Measurements from ENCODE around the gene TIAM1. TPM values are rescaled to one million over a fixed set of nuclear protein-coding genes. Genes with fewer than 3 reads are reported as not detected.
"Not testable (repeated sequence)": the region's sequence is repeated elsewhere in the genome, so short reads cannot be mapped to it uniquely, and the experiment has no call there.

TIAM1 gene
- total RNA-seq, 1 donor from 2014 or later = 94.2 TPM

DNA sequence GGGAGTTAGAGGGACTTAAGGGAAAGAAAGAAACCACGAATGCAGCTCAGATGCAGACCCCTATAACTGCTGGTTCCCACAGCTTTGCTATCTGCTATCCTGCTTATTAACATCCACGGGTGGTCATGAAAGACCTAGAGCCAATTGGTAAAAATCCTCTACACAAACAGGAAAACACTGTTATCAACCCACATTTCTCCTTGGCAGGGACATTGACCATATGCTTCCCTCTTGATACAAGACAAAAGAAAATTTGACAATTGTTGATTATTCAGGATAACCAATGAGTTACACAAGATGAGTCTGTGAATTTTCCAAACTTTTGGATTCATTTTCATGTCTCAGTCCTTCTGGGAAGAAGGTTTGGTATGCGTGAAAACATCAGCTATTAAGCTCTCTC is 90.4 kb downstream of the TIAM1 start:
- no peak for DNase-seq (ENCODE audit: low spot score)

GRCh38 chr21:31252611-31253010 is 91.5 kb downstream of the TIAM1 start:
- DNase-seq (ENCODE audit: low spot score) = no peak

DNA sequence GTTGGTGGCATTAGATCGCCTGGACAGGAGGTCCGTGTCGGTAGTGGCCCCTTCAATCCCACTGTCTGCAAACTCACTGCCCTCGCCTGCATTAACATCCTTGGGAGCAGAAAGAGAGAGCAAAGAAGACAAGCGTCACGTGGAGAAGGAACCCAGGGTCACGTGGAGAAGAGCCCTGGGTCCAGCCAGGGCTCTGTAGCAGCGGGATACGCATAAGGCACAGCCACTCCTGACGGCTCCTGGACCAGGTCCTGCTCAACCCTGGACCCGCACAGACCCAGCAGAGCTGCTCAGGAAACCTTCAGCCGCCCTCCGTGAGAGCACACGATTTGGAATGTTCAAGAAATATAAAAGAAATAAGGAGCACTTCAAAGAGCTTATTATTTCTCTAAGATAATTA is 92.0 kb downstream of the TIAM1 start:
- DNase-seq (ENCODE audit: low spot score) = no peak

GRCh38 chr21:31251686-31252085 is 92.4 kb downstream of the TIAM1 start:
- no peak for DNase-seq (ENCODE audit: low spot score)

GRCh38 chr21:31248598-31248997 is 95.5 kb downstream of the TIAM1 start:
- no peak for DNase-seq (ENCODE audit: low spot score)

GRCh38 chr21:31243611-31244010 is 100.5 kb downstream of the TIAM1 start:
- DNase-seq (ENCODE audit: low spot score) = no peak

DNA sequence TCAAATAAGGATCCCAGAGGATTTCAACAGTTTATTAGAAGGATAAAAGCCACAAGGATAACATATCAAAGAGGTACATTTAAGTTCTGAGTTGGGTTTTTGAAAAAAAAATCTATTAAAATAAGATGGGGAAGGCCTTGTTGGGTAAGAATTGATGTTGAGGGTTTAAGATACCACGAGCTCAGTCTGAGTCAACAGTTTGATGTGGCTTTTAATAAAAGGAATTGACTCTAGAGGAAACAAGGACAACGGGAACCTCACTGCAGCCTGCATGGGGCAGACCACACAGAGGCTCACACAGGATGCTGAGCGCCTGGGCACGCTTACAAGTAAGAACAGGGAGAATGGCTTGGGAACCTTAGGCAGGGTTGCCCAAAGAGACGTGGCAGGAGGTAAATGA is 107.5 kb downstream of the TIAM1 start:
- DNase-seq (ENCODE audit: low spot score) = no peak

DNA sequence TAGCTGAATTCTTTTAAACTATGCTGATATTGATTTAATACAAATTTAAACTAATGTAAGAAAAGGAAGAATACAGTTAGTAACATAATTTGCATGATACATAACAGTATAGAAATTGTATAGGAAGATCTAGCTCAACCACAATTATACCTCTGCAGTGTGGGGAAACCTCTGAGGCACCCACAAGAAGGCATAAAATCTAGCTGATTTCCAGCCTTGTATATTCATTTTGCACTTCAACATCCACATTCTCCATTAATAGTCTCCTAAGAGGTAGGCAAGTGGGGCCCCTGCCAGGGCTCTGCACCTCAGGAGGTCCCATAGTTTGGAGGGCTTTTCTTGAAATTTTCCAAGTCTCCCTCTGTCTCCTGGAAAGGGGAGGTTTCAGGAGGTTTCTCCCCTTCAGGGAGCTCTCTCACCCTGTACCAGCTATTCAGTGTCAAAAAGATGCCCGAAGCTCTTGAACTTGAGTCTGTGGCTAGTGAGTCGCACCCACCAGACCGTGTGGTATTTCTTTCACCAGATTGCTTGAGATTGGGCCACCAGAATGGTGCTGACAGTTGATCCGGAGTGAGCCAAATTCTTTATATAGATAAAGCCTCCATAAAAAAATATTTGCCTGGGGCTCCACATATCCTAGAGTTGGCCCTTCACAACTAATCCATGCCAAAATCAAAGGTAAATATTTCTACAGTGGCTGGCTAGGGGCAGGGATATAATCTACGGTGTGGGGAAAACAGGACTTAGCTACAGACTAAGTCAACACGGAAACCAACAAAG is 108.2 kb downstream of the TIAM1 start:
- no peak for DNase-seq (ENCODE audit: low spot score)

DNA sequence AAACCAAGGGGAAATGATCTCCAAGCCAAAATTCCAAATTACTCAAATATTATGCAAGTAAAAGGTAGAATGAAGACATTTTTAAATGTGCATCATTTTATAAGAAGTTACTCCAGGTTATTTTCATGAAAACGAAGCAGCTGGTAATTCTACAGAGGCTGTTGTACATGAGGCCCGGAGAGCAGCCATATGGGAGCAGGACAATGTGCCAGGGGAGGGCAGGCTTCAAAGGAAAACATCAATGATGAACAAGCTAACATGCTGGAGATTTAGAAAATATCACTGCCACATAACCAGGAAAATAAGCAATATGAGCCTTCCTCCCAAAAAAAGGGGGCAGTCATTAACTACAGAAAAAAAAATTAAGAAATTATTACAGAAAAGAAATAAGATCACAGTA is 109.1 kb downstream of the TIAM1 start:
- DNase-seq (ENCODE audit: low spot score) = no peak

DNA sequence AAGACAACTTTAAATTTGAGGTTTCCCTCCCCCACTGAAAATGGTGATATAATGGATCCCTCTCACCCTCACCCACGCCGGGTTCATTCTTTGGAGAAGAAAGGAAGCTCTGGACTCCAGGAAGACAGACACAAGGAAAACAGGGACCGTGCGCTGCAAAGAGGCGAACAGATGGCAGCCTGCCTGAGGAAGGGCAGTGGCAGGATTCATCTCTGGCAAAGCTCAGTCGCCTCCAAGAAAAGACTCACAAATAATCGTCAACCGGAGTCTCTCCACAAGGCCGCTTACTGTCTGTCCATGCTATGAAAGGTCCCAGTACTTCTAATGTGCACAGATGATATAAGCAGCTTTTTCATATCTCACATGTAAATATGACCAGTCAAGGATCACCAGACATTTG is 110.3 kb downstream of the TIAM1 start:
- no peak for DNase-seq (ENCODE audit: low spot score)

- no peak for DNase-seq (ENCODE audit: low spot score)
Observed at GRCh38 chr21:31232344-31232743, 111.7 kb downstream of the TIAM1 start.

DNA sequence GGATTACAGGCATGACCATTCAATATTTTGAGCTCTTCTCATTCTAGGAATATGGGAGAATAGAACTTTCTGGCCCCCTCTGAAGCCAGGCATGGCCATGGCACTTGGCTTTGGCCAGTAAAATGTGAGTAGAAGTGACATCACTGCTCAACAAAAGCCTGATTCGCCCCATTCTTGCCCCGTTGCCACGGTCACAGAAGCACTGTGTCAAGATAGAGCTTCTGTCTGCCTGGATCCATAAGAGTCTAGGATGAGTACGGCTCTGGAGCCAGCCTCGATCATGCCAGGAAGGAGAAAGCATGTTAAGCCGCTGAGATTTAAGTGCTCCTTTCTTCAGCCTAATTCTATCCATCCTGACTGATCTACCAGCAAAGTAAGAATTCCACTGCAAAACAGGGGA is 113.1 kb downstream of the TIAM1 start:
- DNase-seq (ENCODE audit: low spot score) = no peak

GRCh38 chr21:31228723-31229122 is 115.3 kb downstream of the TIAM1 start:
- DNase-seq (ENCODE audit: low spot score) = not testable (repeated sequence)

DNA sequence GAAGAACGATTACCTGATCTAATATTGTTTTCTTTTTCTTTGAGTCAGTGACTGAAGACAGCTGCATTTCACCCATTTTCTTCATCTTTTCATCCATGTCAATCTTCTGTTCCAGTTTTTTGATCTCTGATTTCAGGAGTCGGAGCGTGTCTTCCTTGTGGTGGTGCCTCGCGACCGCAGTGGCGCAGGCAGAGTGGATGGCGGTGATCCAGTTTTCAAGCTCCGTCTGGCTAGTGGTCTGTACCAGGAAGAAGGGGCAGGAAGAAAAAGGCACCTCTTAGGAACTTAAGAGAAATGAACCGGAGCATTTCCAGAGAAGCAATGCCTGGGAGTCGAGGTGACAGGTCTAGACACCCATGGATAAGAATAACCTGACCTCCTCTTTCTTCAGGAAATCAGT is 118.3 kb downstream of the TIAM1 start:
- DNase-seq (ENCODE audit: low spot score) = no peak

GRCh38 chr21:31222142-31222541 is 121.9 kb downstream of the TIAM1 start:
- DNase-seq (ENCODE audit: low spot score) = no peak

DNA sequence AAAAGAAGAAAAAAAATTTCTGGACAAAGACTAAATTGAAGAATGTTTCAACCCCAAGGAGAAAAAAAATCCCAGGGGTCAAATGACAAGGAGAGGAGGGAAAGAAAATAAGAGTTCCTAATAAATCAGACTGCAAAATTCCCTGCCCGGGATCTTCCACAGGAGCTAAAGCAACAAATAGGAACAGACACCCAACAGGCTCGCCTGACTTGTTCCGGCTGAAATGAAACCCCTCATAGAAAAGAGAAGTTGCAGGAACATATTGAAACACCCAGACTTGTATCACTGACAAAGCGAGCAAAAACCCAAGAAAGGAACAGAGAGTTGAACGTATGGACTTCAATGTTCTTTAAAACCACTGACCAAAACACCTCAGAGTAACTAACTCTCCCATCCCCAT is 123.0 kb downstream of the TIAM1 start:
- DNase-seq (ENCODE audit: low spot score) = no peak

- DNase-seq (ENCODE audit: low spot score) = no peak
Observed at GRCh38 chr21:31220575-31220974, 123.5 kb downstream of the TIAM1 start.

- peak; percentile 50 for DNase-seq (ENCODE audit: low spot score)
Observed at GRCh38 chr21:31218830-31219608, 125.0 kb downstream of the TIAM1 start.

- no peak for DNase-seq (ENCODE audit: low spot score)
Observed at GRCh38 chr21:31216206-31216605, 127.9 kb downstream of the TIAM1 start.

DNA sequence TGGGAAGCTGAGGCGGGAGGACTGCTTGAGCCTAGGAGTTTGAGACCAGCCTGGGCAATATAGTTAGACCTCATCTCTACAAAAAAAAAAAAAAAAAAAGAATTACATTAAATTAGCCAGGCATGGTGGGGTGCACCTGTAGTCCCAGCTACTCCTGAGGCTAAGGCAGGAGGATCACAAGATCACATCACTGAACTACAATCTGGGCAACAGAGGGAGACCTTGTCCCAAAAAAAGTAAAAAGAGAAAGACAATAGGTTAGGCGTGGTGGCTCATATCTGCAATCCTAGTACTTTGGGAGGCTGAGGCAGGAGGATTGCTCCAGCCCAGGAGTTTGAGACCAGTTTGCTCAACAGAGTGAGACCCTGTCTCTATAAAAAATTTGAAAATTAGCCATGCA is 130.3 kb downstream of the TIAM1 start:
- no peak for DNase-seq (ENCODE audit: low spot score)

- DNase-seq (ENCODE audit: low spot score) = no peak
Observed at GRCh38 chr21:31211836-31212235, 132.2 kb downstream of the TIAM1 start.

GRCh38 chr21:31205412-31205811 is 138.6 kb downstream of the TIAM1 start:
- DNase-seq (ENCODE audit: low spot score) = no peak

- no peak for DNase-seq (ENCODE audit: low spot score)
Observed at GRCh38 chr21:31204801-31205200, 139.3 kb downstream of the TIAM1 start.
